Erythroblast (primary cell): Measurements from ENCODE around the gene NEURL2.

Source experiments
- GATA1 ChIP-seq: IDR thresholded peaks from 2 replicates; pipeline ENCODE4 v1.6.1; 2011; ENCODE audit warnings: low read depth, mild to moderate bottlenecking, control low read depth, low read length, moderate library complexity
- POLR2A ChIP-seq: IDR thresholded peaks from 2 replicates; pipeline ENCODE4 v1.6.1; 2011; ENCODE audit warnings: mild to moderate bottlenecking, low read length

DNA sequence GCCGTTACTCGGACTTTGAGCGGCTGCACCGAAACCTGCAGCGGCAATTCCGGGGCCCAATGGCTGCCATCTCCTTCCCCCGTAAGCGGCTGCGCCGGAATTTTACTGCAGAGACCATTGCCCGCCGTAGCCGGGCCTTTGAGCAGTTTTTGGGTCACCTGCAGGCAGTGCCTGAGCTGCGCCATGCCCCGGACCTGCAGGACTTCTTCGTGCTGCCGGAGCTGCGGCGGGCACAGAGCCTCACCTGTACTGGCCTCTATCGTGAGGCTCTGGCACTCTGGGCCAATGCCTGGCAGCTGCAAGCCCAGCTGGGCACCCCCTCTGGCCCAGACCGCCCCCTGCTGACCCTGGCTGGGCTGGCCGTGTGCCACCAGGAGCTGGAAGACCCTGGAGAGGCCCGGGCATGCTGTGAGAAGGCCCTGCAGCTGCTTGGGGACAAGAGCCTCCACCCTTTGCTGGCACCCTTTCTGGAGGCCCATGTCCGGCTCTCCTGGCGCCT is 50.3 kb downstream of the NEURL2 start:
- no peak for TF ChIP-seq POLR2A
- TF ChIP-seq GATA1: no peak
